Fibroblast of the aortic adventitia (primary cell): Measurements from ENCODE around the gene CCL8. TPM values are rescaled to one million over a fixed set of nuclear protein-coding genes. Genes with fewer than 3 reads are reported as not detected.

Experiments
- DNase-seq: peaks from one replicate; pipeline ENCODE4 v3.0.0-alpha.2; 2010; ENCODE audit warnings: low read depth
- H3K4me3 ChIP-seq: 2 replicates; pipeline ENCODE4 v1.5.1; 2011; ENCODE audit warnings: low read depth, mild to moderate bottlenecking, control low read depth, low read length, moderate library complexity
- CTCF ChIP-seq: IDR thresholded peaks from 2 replicates; pipeline ENCODE4 v1.5.1; 2011; ENCODE audit warnings: mild to moderate bottlenecking, low read length, control low read depth, inconsistent platforms; ENCODE audit not compliant: insufficient read depth
- total RNA-seq: library from RNA; depleted of rRNA; stranded (reverse); fragments of >200 nt; gene quantifications from 2 replicates; pipeline ENCODE4 v1.2.3, GENCODE V29; 2012; ENCODE audit warnings: low replicate concordance

CCL8 gene
- total RNA-seq, 1 donor, result not detected

- H3K4me3 ChIP-seq, result no peak within 1 kb of the TSS
- TF ChIP-seq CTCF, result no peak
Observed at GRCh38 chr17:34356194-34356593, 37.0 kb downstream of the CCL8 start, which contains the start of gene CCL13. TSS of gene CCL13 (plus strand) at chr17:34356480. CDS start at chr17:34356527, 47 bp downstream.

GRCh38 chr17:34357398-34357797 lies 38.2 kb downstream of the CCL8 start:
- TF ChIP-seq CTCF, result no peak
- H3K4me3 ChIP-seq, result no peak overlapping the region
- DNase-seq, result no peak

More at GRCh38 chr17:34356194-34356593, 37.0 kb downstream of the CCL8 start, which contains the start of gene CCL13:
- DNase-seq, result no peak

GRCh38 chr17:34358631-34359030 lies 39.4 kb downstream of the CCL8 start:
- no peak for DNase-seq
- no peak for TF ChIP-seq CTCF

GRCh38 chr17:34360601-34361270 lies 41.5 kb downstream of the CCL8 start:
- DNase-seq, result no peak
- H3K4me3 ChIP-seq, result no peak overlapping the region
- no peak for TF ChIP-seq CTCF

More at GRCh38 chr17:34358631-34359030, 39.4 kb downstream of the CCL8 start:
- no peak overlapping the region for H3K4me3 ChIP-seq

- H3K4me3 ChIP-seq, result no peak overlapping the region
- peak; percentile 99 for TF ChIP-seq CTCF
- DNase-seq, result peak; percentile 92
Observed at GRCh38 chr17:34361478-34362061, 42.3 kb downstream of the CCL8 start.

GRCh38 chr17:34363183-34363661 lies 44.0 kb downstream of the CCL8 start, which contains the start of gene CCL1:
TSS of gene CCL1 (minus strand) at chr17:34363233. CDS start at chr17:34363161, 72 bp downstream.
- TF ChIP-seq CTCF, result no peak
- H3K4me3 ChIP-seq, result no peak within 1 kb of the TSS
- DNase-seq, result no peak
